SH-SY5Y (cell line): ENCODE measurements around the gene PJA1.

Experiments used
- GATA2 ChIP-seq: IDR thresholded peaks from 2 replicates; pipeline ENCODE4 v1.6.1; 2011; ENCODE audit warnings: mild to moderate bottlenecking, low read depth, low read length
- GATA3 ChIP-seq: IDR thresholded peaks from 2 replicates; pipeline ENCODE4 v1.6.1; 2011; ENCODE audit warnings: low read depth, mild to moderate bottlenecking, low read length, moderate library complexity

GRCh38 chrX:69195192-69195591 lies 29.9 kb upstream of the PJA1 start:
- no peak for TF ChIP-seq GATA2
- no peak for TF ChIP-seq GATA3
